ENCODE data around the gene SULT1A3. TPM values are rescaled to one million over a fixed set of nuclear protein-coding genes. Genes with fewer than 3 reads are reported as not detected.
A peak's percentile ranks its signal among the peaks of the same experiment; 100 is the strongest.
"Not testable (repeated sequence)": the region's sequence is repeated elsewhere in the genome, so short reads cannot be mapped to it uniquely, and the experiment has no call there.

The SULT1A3 gene
- total and polyA plus RNA-seq, 2 donors (not counting 1 experiment from before 2014, with no cell fraction given) = 33.2 to 36.8 TPM

GRCh38 chr16:30187556-30187865 lies 11.5 kb upstream of the SULT1A3 start:
- peaks cover 46% of the 10 kb centered on the region for H3K79me2 ChIP-seq (ENCODE audit: control insufficient read depth, insufficient read depth, low read length)
- DNase-seq (no peak), ATAC-seq (ENCODE audit: low read depth) (no peak)
- H4K20me1 ChIP-seq (ENCODE audit: control insufficient read depth, insufficient read depth, low read length, poor library complexity, severe bottlenecking) = peaks cover 42% of the 10 kb centered on the region
- H3K36me3 ChIP-seq (replicated peaks in 1 of 2; ENCODE audit: control extremely low read depth in 1 of 2, control insufficient read depth in 1 of 2, extremely low read depth in 1 of 2, insufficient read depth in 2 of 2, low read length in 1 of 2) = peaks cover 0 to 42% of the 10 kb centered on the region in 2 experiments
- TF ChIP-seq EZH2 (IDR thresholded peaks at IDR 0.05; ENCODE audit: borderline replicate concordance, insufficient read depth, low read depth, low read length, poor library complexity, severe bottlenecking) = no peak
- TF ChIP-seq, protein P1, sequence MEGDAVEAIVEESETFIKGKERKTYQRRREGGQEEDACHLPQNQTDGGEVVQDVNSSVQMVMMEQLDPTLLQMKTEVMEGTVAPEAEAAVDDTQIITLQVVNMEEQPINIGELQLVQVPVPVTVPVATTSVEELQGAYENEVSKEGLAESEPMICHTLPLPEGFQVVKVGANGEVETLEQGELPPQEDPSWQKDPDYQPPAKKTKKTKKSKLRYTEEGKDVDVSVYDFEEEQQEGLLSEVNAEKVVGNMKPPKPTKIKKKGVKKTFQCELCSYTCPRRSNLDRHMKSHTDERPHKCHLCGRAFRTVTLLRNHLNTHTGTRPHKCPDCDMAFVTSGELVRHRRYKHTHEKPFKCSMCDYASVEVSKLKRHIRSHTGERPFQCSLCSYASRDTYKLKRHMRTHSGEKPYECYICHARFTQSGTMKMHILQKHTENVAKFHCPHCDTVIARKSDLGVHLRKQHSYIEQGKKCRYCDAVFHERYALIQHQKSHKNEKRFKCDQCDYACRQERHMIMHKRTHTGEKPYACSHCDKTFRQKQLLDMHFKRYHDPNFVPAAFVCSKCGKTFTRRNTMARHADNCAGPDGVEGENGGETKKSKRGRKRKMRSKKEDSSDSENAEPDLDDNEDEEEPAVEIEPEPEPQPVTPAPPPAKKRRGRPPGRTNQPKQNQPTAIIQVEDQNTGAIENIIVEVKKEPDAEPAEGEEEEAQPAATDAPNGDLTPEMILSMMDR (IDR thresholded peaks at IDR 0.05) = no peak
- peak overlapping the region in 2 of 5 experiments; percentile 7 to 99 for H3K4me3 ChIP-seq (ENCODE audit: control extremely low read depth in 1 of 5, extremely low read depth in 1 of 5, insufficient read depth in 1 of 5, low read depth in 2 of 5, low read length in 4 of 5)
- H3K4me2 ChIP-seq (replicated peaks; ENCODE audit: low read depth, low read length, poor library complexity, severe bottlenecking) = peak overlapping the region; percentile 97
- peak overlapping the region; percentile 99 for H3K27ac Mint-ChIP-seq
- peak overlapping the region; percentile 78 to 87 for H3K27ac ChIP-seq (ENCODE audit: low read length in 2 of 2)
- H3K9me3 Mint-ChIP-seq (ENCODE audit: insufficient read depth) = no peaks in the 10 kb centered on the region
- no peaks in the 10 kb centered on the region for H3K27me3 ChIP-seq (replicated peaks in 1 of 4; ENCODE audit: control extremely low read depth in 1 of 4, control insufficient read depth in 3 of 4, insufficient read depth in 4 of 4, low read length in 3 of 4)
- ChIA-PET CTCF (interaction anchor here (4.8 kb wide), 1 partner anchor 95 kb away, joined by 49 read pairs; the partner anchor contains the start of gene TBX6), POLR2A (no interaction called here)
- intact Hi-C loops (cut with micrococcal nuclease) = no loop called here
- WGBS (ENCODE audit: insufficient coverage) = 57% methylated on average over 5 of the region's 9 CpGs
- H3K27me3 Mint-ChIP-seq = no peaks in the 10 kb centered on the region
- no peaks in the 10 kb centered on the region for H3K9me3 ChIP-seq (ENCODE audit: control extremely low read depth in 1 of 3, control insufficient read depth in 2 of 3, insufficient read depth in 1 of 3, low read length in 2 of 3)
- H3K4me1 ChIP-seq (ENCODE audit: control insufficient read depth in 2 of 2, insufficient read depth in 2 of 2, low read length in 2 of 2) = peaks cover 35 to 41% of the 10 kb centered on the region in 2 donors
- H2AFZ ChIP-seq (ENCODE audit: insufficient read depth, low read depth, low read length, poor library complexity, severe bottlenecking) = no peak overlapping the region
- peak overlapping the region; percentile 90 for H3K4me3 Mint-ChIP-seq
- H3K9ac ChIP-seq (ENCODE audit: low read length) = peak overlapping the region; percentile 98
- peaks cover 36% of the 10 kb centered on the region for H3K4me1 Mint-ChIP-seq

DNA sequence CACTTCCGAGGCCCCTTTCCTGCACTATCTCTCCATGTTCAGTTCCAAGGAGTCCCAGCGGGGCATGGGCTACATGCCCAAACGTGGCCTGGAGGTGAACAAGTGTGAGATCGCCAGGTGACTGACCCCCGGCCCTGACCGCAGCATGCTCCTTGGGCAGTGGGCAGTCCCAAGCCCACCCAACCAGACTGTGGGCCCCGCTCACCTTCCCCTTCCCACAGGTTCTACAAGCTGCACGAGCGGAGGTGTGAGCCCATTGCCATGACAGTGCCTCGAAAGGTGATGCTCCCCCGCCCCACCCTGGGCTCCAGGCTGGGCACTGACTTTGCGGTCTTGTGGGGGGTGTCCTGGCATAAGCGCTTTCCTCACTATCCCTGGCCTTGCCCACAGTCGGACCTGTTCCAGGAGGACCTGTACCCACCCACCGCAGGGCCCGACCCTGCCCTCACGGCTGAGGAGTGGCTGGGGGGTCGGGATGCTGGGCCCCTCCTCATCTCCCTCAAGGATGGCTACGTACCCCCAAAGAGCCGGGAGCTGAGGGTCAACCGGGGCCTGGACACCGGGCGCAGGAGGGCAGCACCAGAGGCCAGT lies 11.0 kb upstream of the SULT1A3 start:
- Histone ChIP-seq H3K9me3 (ENCODE audit: control extremely low read depth in 1 of 3, control insufficient read depth in 2 of 3, insufficient read depth in 1 of 3, low read length in 2 of 3) (no peaks in the 10 kb centered on the region), H3K27me3 (replicated peaks in 1 of 4; ENCODE audit: control extremely low read depth in 1 of 4, control insufficient read depth in 3 of 4, insufficient read depth in 4 of 4, low read length in 3 of 4) (no peaks in the 10 kb centered on the region), H4K20me1 (ENCODE audit: control insufficient read depth, insufficient read depth, low read length, poor library complexity, severe bottlenecking) (peaks cover 42% of the 10 kb centered on the region), H3K36me3 (replicated peaks in 1 of 2; ENCODE audit: control extremely low read depth in 1 of 2, control insufficient read depth in 1 of 2, extremely low read depth in 1 of 2, insufficient read depth in 2 of 2, low read length in 1 of 2) (peaks cover 0 to 42% of the 10 kb centered on the region in 2 experiments), H3K4me2 (replicated peaks; ENCODE audit: low read depth, low read length, poor library complexity, severe bottlenecking) (peak overlapping the region; percentile 97), H3K9ac (ENCODE audit: low read length) (no peak overlapping the region), H3K27ac (ENCODE audit: low read length in 2 of 2) (peak overlapping the region in 1 of 2 donors; percentile 87), H3K79me2 (ENCODE audit: control insufficient read depth, insufficient read depth, low read length) (peaks cover 46% of the 10 kb centered on the region), H2AFZ (ENCODE audit: insufficient read depth, low read depth, low read length, poor library complexity, severe bottlenecking) (no peak overlapping the region), H3K4me3 (ENCODE audit: control extremely low read depth in 1 of 5, extremely low read depth in 1 of 5, insufficient read depth in 1 of 5, low read depth in 2 of 5, low read length in 4 of 5) (no peak overlapping the region), H3K4me1 (ENCODE audit: control insufficient read depth in 2 of 2, insufficient read depth in 2 of 2, low read length in 2 of 2) (peaks cover 32 to 37% of the 10 kb centered on the region in 2 donors)
- peaks cover 32% of the 10 kb centered on the region for H3K4me1 Mint-ChIP-seq
- WGBS (ENCODE audit: insufficient coverage) = 88% methylated on average over 16 of the region's 23 CpGs
- DNase-seq (peak; percentile 21), ATAC-seq (ENCODE audit: low read depth) (no peak)
- no peak for TF ChIP-seq EZH2 (IDR thresholded peaks at IDR 0.05; ENCODE audit: borderline replicate concordance, insufficient read depth, low read depth, low read length, poor library complexity, severe bottlenecking)
- TF ChIP-seq, protein P1 (IDR thresholded peaks at IDR 0.05) = no peak
- H3K27me3 Mint-ChIP-seq = no peaks in the 10 kb centered on the region
- no peak overlapping the region for H3K4me3 Mint-ChIP-seq
- no peaks in the 10 kb centered on the region for H3K9me3 Mint-ChIP-seq (ENCODE audit: insufficient read depth)
- POLR2A ChIA-PET = no interaction called here
- intact Hi-C loops (cut with micrococcal nuclease) = no loop called here
- H3K27ac Mint-ChIP-seq = peak overlapping the region; percentile 26
- CTCF ChIA-PET = interaction anchor here (4.8 kb wide), 1 partner anchor 96 kb away, joined by 49 read pairs; the partner anchor contains the start of gene TBX6

GRCh38 chr16:30191158-30191557 lies 7.9 kb upstream of the SULT1A3 start:
- not testable (repeated sequence) for DNase-seq; H3K9ac ChIP-seq (ENCODE audit: low read length); ATAC-seq (ENCODE audit: low read depth)

More at GRCh38 chr16:30191158-30191557, 7.9 kb upstream of the SULT1A3 start:
- H3K4me3 Mint-ChIP-seq; intact Hi-C loops (cut with micrococcal nuclease); POLR2A ChIA-PET; H3K4me2 ChIP-seq (replicated peaks; ENCODE audit: low read depth, low read length, poor library complexity, severe bottlenecking); CTCF ChIA-PET; H2AFZ ChIP-seq (ENCODE audit: insufficient read depth, low read depth, low read length, poor library complexity, severe bottlenecking); H3K27ac Mint-ChIP-seq; H3K27me3 Mint-ChIP-seq; H3K9me3 ChIP-seq (ENCODE audit: control extremely low read depth in 1 of 3, control insufficient read depth in 2 of 3, insufficient read depth in 1 of 3, low read length in 2 of 3); H3K27ac ChIP-seq (ENCODE audit: low read length in 2 of 2); H3K4me3 ChIP-seq (ENCODE audit: control extremely low read depth in 1 of 5, extremely low read depth in 1 of 5, insufficient read depth in 1 of 5, low read depth in 2 of 5, low read length in 4 of 5); H3K27me3 ChIP-seq (replicated peaks in 1 of 4; ENCODE audit: control extremely low read depth in 1 of 4, control insufficient read depth in 3 of 4, insufficient read depth in 4 of 4, low read length in 3 of 4); H3K9me3 Mint-ChIP-seq (ENCODE audit: insufficient read depth): not testable (repeated sequence)
- Histone ChIP-seq H3K4me1 (ENCODE audit: control insufficient read depth in 2 of 2, insufficient read depth in 2 of 2, low read length in 2 of 2) (peaks cover 21 to 25% of the 10 kb centered on the region in 2 donors), H3K36me3 (replicated peaks in 1 of 2; ENCODE audit: control extremely low read depth in 1 of 2, control insufficient read depth in 1 of 2, extremely low read depth in 1 of 2, insufficient read depth in 2 of 2, low read length in 1 of 2) (peaks cover 0 to 22% of the 10 kb centered on the region in 2 experiments), H4K20me1 (ENCODE audit: control insufficient read depth, insufficient read depth, low read length, poor library complexity, severe bottlenecking) (peaks cover 22% of the 10 kb centered on the region), H3K79me2 (ENCODE audit: control insufficient read depth, insufficient read depth, low read length) (peaks cover 20% of the 10 kb centered on the region)
- H3K4me1 Mint-ChIP-seq = peaks cover 18% of the 10 kb centered on the region
- no CpG with 5 or more reads among the region's 12 CpGs for WGBS (ENCODE audit: insufficient coverage)
